ENCODE measurements around the gene ANO1.

GRCh38 chr11:70038034-70038834, 39.9 kb upstream of the ANO1 start:
- TF ChIP-seq, protein P1, sequence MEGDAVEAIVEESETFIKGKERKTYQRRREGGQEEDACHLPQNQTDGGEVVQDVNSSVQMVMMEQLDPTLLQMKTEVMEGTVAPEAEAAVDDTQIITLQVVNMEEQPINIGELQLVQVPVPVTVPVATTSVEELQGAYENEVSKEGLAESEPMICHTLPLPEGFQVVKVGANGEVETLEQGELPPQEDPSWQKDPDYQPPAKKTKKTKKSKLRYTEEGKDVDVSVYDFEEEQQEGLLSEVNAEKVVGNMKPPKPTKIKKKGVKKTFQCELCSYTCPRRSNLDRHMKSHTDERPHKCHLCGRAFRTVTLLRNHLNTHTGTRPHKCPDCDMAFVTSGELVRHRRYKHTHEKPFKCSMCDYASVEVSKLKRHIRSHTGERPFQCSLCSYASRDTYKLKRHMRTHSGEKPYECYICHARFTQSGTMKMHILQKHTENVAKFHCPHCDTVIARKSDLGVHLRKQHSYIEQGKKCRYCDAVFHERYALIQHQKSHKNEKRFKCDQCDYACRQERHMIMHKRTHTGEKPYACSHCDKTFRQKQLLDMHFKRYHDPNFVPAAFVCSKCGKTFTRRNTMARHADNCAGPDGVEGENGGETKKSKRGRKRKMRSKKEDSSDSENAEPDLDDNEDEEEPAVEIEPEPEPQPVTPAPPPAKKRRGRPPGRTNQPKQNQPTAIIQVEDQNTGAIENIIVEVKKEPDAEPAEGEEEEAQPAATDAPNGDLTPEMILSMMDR (IDR thresholded peaks at IDR 0.05; ENCODE audit: low read depth, low read length): no peak
- no peak for TF ChIP-seq EZH2phosphoT487 (IDR thresholded peaks at IDR 0.05; ENCODE audit: low read depth)

Measured in OCI-LY3 (cell line).